GM12801 (cell line): ENCODE results near the gene PLXNA3.

ENCODE experiments used
- CTCF ChIP-seq: IDR thresholded peaks from one replicate; pipeline ENCODE4 v1.5.1; 2011; ENCODE audit warnings: control low read depth; ENCODE audit not compliant: insufficient read length; ENCODE audit errors: extremely low read depth

PLXNA3 gene

DNA sequence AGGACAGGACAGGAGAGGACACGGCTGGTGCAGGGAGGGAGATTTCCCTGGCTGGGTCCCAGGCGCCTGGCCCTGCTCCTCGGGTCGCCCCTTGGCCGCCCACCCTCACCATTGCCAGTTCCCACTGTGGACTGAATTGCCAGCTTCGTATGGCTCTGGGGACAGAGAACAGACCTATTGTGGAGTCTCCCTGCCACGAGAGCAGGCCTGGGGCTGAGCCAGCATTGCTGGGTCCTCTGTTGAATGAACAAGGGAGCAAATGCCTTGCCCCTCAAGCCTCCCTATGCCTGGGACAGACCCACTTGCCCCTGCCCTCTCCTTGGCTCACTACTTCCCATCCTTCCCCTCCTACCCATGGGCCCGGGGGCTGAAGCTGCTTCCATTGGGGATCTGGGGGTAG is 4.3 kb downstream of the PLXNA3 start:
- TF ChIP-seq CTCF, result no peak

DNA sequence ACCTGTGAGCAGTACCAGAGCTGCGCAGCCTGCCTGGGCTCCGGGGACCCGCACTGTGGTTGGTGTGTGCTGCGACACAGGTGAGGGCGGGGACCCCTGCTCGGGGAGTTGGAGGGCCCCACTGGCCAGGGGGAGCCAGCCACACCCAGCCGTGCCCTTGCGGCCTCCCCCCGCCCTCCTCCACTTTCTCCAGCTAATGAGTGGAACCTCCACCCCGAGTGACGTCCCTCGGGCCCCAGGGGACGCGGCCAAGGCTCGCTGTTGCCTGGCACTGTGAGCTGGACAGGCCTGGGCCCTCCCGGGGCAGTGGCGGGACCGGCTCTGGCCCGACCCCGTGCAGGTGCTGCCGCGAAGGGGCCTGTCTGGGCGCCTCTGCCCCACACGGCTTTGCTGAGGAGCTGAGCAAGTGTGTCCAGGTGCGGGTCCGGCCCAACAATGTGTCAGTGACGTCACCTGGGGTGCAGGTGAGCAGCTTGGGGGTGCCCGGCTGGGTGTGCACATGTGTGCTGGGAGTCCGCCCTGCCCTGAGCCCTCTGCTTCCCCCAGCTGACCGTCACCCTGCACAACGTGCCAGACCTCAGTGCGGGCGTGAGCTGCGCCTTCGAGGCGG is 5.6 kb downstream of the PLXNA3 start:
- TF ChIP-seq CTCF, result no peak

GRCh38 chrX:154464806-154465365 is 6.8 kb downstream of the PLXNA3 start:
- no peak for TF ChIP-seq CTCF

DNA sequence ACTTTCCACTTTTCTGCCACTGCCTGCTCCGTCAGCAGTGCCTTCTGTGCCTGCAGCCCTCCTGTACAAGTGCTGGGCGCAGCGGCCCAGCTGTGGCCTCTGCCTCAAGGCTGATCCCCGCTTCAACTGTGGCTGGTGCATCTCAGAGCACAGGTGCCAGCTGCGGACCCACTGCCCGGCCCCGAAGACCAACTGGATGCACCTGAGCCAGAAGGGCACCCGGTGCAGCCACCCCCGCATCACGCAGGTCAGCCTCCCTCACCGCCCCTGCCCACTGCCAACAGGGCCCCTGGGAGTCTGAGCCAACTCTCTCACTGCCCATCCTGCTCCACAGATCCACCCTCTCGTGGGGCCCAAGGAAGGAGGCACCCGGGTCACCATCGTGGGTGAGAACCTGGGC is 7.5 kb downstream of the PLXNA3 start:
- TF ChIP-seq CTCF, result no peak

DNA sequence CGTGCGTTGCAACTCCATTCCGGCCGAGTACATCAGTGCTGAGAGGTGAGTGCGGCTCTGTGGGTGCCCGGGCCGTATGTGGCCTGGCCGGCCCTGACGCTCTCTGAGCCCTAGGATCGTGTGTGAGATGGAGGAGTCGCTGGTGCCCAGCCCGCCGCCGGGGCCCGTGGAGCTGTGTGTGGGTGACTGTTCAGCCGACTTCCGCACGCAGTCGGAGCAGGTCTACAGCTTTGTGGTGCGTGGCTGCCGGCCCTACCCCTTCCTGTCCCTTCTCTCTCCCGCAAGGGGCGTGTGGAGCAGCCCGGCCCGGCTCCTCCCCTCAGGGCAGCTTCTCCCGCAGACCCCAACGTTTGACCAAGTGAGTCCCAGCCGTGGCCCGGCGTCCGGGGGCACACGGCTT is 8.0 kb downstream of the PLXNA3 start:
- no peak for TF ChIP-seq CTCF

- no peak for TF ChIP-seq CTCF
These were observed 8.8 kb downstream of the PLXNA3 start for GRCh38 chrX:154466907-154467306.

DNA sequence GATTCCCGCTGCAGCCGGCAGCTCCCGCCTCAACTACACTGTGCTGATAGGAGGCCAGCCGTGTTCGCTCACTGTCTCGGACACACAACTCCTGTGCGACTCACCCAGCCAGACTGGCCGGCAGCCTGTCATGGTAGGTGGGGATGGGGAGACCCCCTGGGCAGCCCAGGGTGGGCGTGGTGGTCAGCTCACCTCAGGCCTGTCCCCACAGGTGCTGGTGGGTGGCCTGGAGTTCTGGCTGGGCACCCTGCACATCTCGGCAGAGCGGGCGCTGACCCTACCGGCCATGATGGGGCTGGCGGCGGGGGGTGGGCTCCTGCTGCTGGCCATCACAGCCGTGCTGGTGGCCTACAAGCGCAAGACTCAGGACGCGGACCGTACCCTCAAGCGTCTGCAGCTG is 9.5 kb downstream of the PLXNA3 start:
- no peak for TF ChIP-seq CTCF

DNA sequence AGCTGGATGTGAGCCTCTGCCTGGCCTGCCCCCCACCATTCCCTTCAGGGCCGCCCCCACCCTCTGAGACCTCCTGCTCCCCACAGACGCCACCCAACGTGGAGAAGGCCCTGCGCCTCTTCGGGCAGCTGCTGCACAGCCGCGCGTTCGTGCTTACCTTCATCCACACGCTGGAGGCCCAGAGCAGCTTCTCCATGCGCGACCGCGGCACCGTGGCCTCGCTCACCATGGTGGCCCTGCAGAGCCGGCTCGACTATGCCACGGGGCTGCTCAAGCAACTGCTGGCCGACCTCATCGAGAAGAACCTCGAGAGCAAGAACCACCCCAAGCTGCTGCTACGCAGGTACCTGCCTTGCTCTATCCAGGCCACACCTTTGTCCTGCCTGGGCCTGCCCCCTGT is 10.1 kb downstream of the PLXNA3 start:
- TF ChIP-seq CTCF, result no peak
